Endothelial cell of umbilical vein (primary cell): ENCODE results near the gene DNAJB8. TPM values are rescaled to one million over a fixed set of nuclear protein-coding genes. Genes with fewer than 3 reads are reported as not detected.

ENCODE experiments used
- BruUV-seq: library from RNA; stranded (reverse); fragments of 400-500 nt; replicated peaks from 2 replicates; lab custom pipeline; 2021; lab: Mats Ljungman, UMichigan
- CTCF ChIA-PET: fragments of 300-600, 350-600 bp; sonication (Branson Sonifier 250); formaldehyde crosslinking; loops from one replicate; lab custom pipeline; 2021; ENCODE audit warnings: antibody characterized with exemption, inconsistent platforms; lab: Charles Lee
- POLR2A ChIA-PET: fragments of 300-600, 350-600 bp; sonication (Branson Sonifier 250); formaldehyde crosslinking; loops from one replicate; lab custom pipeline; 2021; ENCODE audit warnings: antibody characterized with exemption, inconsistent platforms; lab: Charles Lee
- DNase-seq: peaks from one replicate; pipeline ENCODE4 v3.0.0-alpha.2; 2011; ENCODE audit warnings: low read depth, low spot score
- FAIRE-seq: peaks from 2 replicates; lab custom pipeline; 2011; peaks lifted over from hg19 to GRCh38; lab: Jason Lieb, UNC
- H2AFZ ChIP-seq: 2 replicates; pipeline ENCODE4 v1.6.0; 2012; ENCODE audit warnings: low read depth, low read length, control low read depth, inconsistent platforms
- H3K27ac ChIP-seq: 2 replicates; pipeline ENCODE4 v1.5.1; 2011; ENCODE audit warnings: low read depth, mild to moderate bottlenecking, control low read depth, low read length, moderate library complexity; ENCODE audit not compliant: insufficient read depth
- H3K27me3 ChIP-seq, 2 experiments: 2 replicates each; pipeline versions ENCODE4 v1.6.0 to v1.6.1; 2011; ENCODE audit warnings: low read length in 2 of 2, mixed read lengths in 1 of 2; ENCODE audit not compliant: control insufficient read depth in 2 of 2, insufficient read depth in 2 of 2
- H3K36me3 ChIP-seq, 2 experiments: 2 replicates in 1 of 2; 3 replicates in 1 of 2; pipeline ENCODE4 v1.5.1; 2011; ENCODE audit warnings: low read length in 2 of 2, mild to moderate bottlenecking in 1 of 2, moderate library complexity in 1 of 2; ENCODE audit not compliant: control insufficient read depth in 2 of 2, insufficient read depth in 2 of 2; ENCODE audit errors: extremely low read depth in 1 of 2
- H3K4me1 ChIP-seq: 3 replicates; pipeline ENCODE4 v1.5.1; 2011; ENCODE audit warnings: mild to moderate bottlenecking, low read length; ENCODE audit not compliant: control insufficient read depth, insufficient read depth; ENCODE audit errors: extremely low read depth
- H3K4me2 ChIP-seq: 2 replicates; pipeline ENCODE4 v1.6.1; 2011; ENCODE audit warnings: low read length, control low read depth, mixed read lengths; ENCODE audit not compliant: insufficient read depth
- H3K4me3 ChIP-seq, 3 experiments: fragments of 200-600 bp in 1 of 3; sonication (generic), shearing (Covaris generic) in 1 of 3; replicated peaks in 1 of 3; 2 replicates each; pipeline ENCODE4 v1.5.1; 2011 to 2016; ENCODE audit warnings: control low read depth in 3 of 3, low read length in 3 of 3, mild to moderate bottlenecking in 2 of 3, inconsistent platforms in 1 of 3, low read depth in 1 of 3, moderate library complexity in 1 of 3; ENCODE audit not compliant: insufficient read depth in 1 of 3
- H3K79me2 ChIP-seq: 2 replicates; pipeline ENCODE4 v1.6.0; 2012; ENCODE audit warnings: low read length, inconsistent platforms; ENCODE audit not compliant: control insufficient read depth, insufficient read depth
- H3K9ac ChIP-seq: replicated peaks from 2 replicates; pipeline ENCODE3; 2011; ENCODE audit warnings: low read length, control low read depth; ENCODE audit not compliant: insufficient read depth; ENCODE audit errors: extremely low read depth
- H3K9me1 ChIP-seq: replicated peaks from 3 replicates; pipeline ENCODE4 v1.6.0; 2011; ENCODE audit warnings: mild to moderate bottlenecking, low read length; ENCODE audit not compliant: control insufficient read depth, insufficient read depth; ENCODE audit errors: extremely low read depth
- H3K9me3 ChIP-seq: replicated peaks from 2 replicates; pipeline ENCODE4 v1.5.1; 2012; ENCODE audit warnings: low read length, inconsistent platforms; ENCODE audit not compliant: control insufficient read depth, insufficient read depth
- H4K20me1 ChIP-seq: replicated peaks from 2 replicates; pipeline ENCODE3; 2011; ENCODE audit warnings: mild to moderate bottlenecking, low read length; ENCODE audit not compliant: control insufficient read depth, insufficient read depth; ENCODE audit errors: extremely low read depth
- EZH2 ChIP-seq: IDR thresholded peaks from 2 replicates; pipeline ENCODE4 v1.6.1; 2012; ENCODE audit warnings: borderline replicate concordance, low read depth, mild to moderate bottlenecking, moderate library complexity, low read length, inconsistent platforms; ENCODE audit not compliant: severe bottlenecking
- FOS ChIP-seq: IDR thresholded peaks from 2 replicates; pipeline ENCODE4 v1.6.1; 2011; ENCODE audit warnings: mild to moderate bottlenecking, low read length, moderate library complexity, borderline replicate concordance; ENCODE audit not compliant: insufficient read depth
- GATA2 ChIP-seq: IDR thresholded peaks from 2 replicates; pipeline ENCODE4 v1.7.0; 2011; ENCODE audit warnings: low read depth, mild to moderate bottlenecking, moderate library complexity, mixed read lengths, low read length; ENCODE audit not compliant: insufficient read length, insufficient read depth
- JUN ChIP-seq: IDR thresholded peaks from 2 replicates; pipeline ENCODE4 v1.6.1; 2011; ENCODE audit warnings: borderline replicate concordance, low read depth; ENCODE audit not compliant: insufficient read length, insufficient read depth
- MAX ChIP-seq: IDR thresholded peaks from 2 replicates; pipeline ENCODE4 v1.6.1; 2011; ENCODE audit not compliant: insufficient read depth, insufficient read length
- MYC ChIP-seq: IDR thresholded peaks from one replicate; pipeline ENCODE4 v1.6.1; 2011; ENCODE audit warnings: mild to moderate bottlenecking, low read depth, low read length
- POLR2A ChIP-seq: IDR thresholded peaks from 2 replicates; pipeline ENCODE4 v1.6.1; 2012; ENCODE audit warnings: low read depth, mild to moderate bottlenecking, control low read depth, low read length
- POLR2AphosphoS5 ChIP-seq: IDR thresholded peaks from 2 replicates; pipeline ENCODE4 v1.6.1; 2012; ENCODE audit warnings: low read depth, mild to moderate bottlenecking, control low read depth, low read length, moderate library complexity; ENCODE audit not compliant: insufficient read depth
- dilution Hi-C: fragments of 300-500 bp; cut with MboI; formaldehyde crosslinking; loops from one replicate; pipeline ENCODE4 v1.15.0; 2019; ENCODE audit warnings: low sequenced_read_pairs; ENCODE audit not compliant: extremely low pct_ligation_motif_present
- intact Hi-C: fragments of 100-400 bp; cut with micrococcal nuclease; formaldehyde crosslinking; loops from one replicate; pipeline ENCODE4 v1.10.0; 2022
- polyA plus RNA-seq, 4 experiments: library from polyadenylated mRNA; depleted of rRNA in 3 of 4; stranded (reverse) in 3 of 4; unstranded in 1 of 4; fragments of >200 nt; gene quantifications; 2 replicates each; pipeline versions ENCODE4 v1.2.1 to v1.2.3, GENCODE V29; 2011 to 2012; ENCODE audit warnings: missing spikeins in 1 of 4
- total RNA-seq: library from RNA; stranded (reverse); gene quantifications from 2 replicates; pipeline ENCODE4 v1.2.3, GENCODE V29; 2021
- TF ChIP-seq, protein P1 (sequence below), 2 donors: IDR thresholded peaks; 1 replicate in 1 of 2; 2 replicates in 1 of 2; pipeline ENCODE4 v1.5.1; 2011; ENCODE audit warnings: low read length in 2 of 2, mild to moderate bottlenecking in 2 of 2, moderate library complexity in 2 of 2, control low read depth in 1 of 2, inconsistent platforms in 1 of 2, low read depth in 1 of 2; ENCODE audit not compliant: insufficient read depth in 1 of 2; ENCODE audit errors: extremely low read depth in 1 of 2

Gene DNAJB8
- total and polyA plus RNA-seq, 2 donors (not counting 3 experiments of a cell fraction or from before 2014, with no cell fraction given), result not detected

- Histone ChIP-seq H2AFZ (no peak overlapping the region), H3K9me3 (no peaks in the 10 kb centered on the region), H3K4me1 (no peaks in the 10 kb centered on the region), H3K36me3 (no peaks in the 10 kb centered on the region), H3K9me1 (no peaks in the 10 kb centered on the region), H4K20me1 (no peaks in the 10 kb centered on the region), H3K27me3 (no peaks in the 10 kb centered on the region), H3K9ac (no peak overlapping the region), H3K79me2 (no peaks in the 10 kb centered on the region), H3K27ac (no peak overlapping the region), H3K4me3 (no peak overlapping the region), H3K4me2 (no peak overlapping the region)
- intact Hi-C loops, result no loop called here
- DNase-seq (no peak), FAIRE-seq (no peak)
- BruUV-seq, result no TSS peak
- ChIA-PET CTCF (no interaction called here), POLR2A (no interaction called here)
- TF ChIP-seq MAX, result no peak
- TF ChIP-seq, protein P1, sequence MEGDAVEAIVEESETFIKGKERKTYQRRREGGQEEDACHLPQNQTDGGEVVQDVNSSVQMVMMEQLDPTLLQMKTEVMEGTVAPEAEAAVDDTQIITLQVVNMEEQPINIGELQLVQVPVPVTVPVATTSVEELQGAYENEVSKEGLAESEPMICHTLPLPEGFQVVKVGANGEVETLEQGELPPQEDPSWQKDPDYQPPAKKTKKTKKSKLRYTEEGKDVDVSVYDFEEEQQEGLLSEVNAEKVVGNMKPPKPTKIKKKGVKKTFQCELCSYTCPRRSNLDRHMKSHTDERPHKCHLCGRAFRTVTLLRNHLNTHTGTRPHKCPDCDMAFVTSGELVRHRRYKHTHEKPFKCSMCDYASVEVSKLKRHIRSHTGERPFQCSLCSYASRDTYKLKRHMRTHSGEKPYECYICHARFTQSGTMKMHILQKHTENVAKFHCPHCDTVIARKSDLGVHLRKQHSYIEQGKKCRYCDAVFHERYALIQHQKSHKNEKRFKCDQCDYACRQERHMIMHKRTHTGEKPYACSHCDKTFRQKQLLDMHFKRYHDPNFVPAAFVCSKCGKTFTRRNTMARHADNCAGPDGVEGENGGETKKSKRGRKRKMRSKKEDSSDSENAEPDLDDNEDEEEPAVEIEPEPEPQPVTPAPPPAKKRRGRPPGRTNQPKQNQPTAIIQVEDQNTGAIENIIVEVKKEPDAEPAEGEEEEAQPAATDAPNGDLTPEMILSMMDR (IDR thresholded peaks at IDR 0.05; ENCODE audit: extremely low read depth in 1 of 2, insufficient read depth in 1 of 2, low read depth in 1 of 2, low read length in 2 of 2), result no peak
- TF ChIP-seq POLR2A, result no peak
- no peak for TF ChIP-seq GATA2
- no peak for TF ChIP-seq POLR2AphosphoS5
- TF ChIP-seq MYC, result no peak
- no peak for TF ChIP-seq EZH2
- no peak for TF ChIP-seq JUN
- TF ChIP-seq FOS, result no peak
- dilution Hi-C loops, result no loop called here
Observed at GRCh38 chr3:128418900-128419299, 47.8 kb downstream of the DNAJB8 start.
